Activated CD4-positive, CD25-positive, alpha-beta regulatory T cell (primary cell): ENCODE results near the gene SEC62.
A peak's percentile ranks its signal among the peaks of the same experiment; 100 is the strongest.

Source experiments
- DNase-seq, 4 experiments: peaks; one replicate each; lab custom pipeline; 2025; lab: John Stamatoyannopoulos, UW

SEC62 gene

GRCh38 chr3:169966951-169967915 is 626 bp downstream of the SEC62 start:
- DNase-seq = peak in 3 of 4 experiments; percentile 2 to 70 (median 64)

- DNase-seq = no peak
These were observed 1.7 kb downstream of the SEC62 start for GRCh38 chr3:169968224-169968885.

- DNase-seq = no peak
These were observed 2.8 kb downstream of the SEC62 start for GRCh38 chr3:169969174-169970095.

- no peak for DNase-seq
These were observed 4.2 kb downstream of the SEC62 start for GRCh38 chr3:169970847-169971246.

- DNase-seq = no peak
These were observed 4.9 kb downstream of the SEC62 start for GRCh38 chr3:169971522-169971921.

GRCh38 chr3:169980055-169980454 is 13.4 kb downstream of the SEC62 start:
- DNase-seq = no peak

- no peak for DNase-seq
These were observed 17.7 kb downstream of the SEC62 start for GRCh38 chr3:169984292-169984691.

- no peak for DNase-seq
These were observed 23.8 kb downstream of the SEC62 start for GRCh38 chr3:169990431-169990830.

GRCh38 chr3:169992156-169992555 is 25.5 kb downstream of the SEC62 start:
- DNase-seq = no peak

GRCh38 chr3:169992781-169993180 is 26.2 kb downstream of the SEC62 start:
- DNase-seq = no peak

GRCh38 chr3:169993761-169994160 is 27.2 kb downstream of the SEC62 start:
- no peak for DNase-seq

- no peak for DNase-seq
These were observed 29.5 kb downstream of the SEC62 start for GRCh38 chr3:169996063-169996462.

- DNase-seq = no peak
These were observed 32.1 kb downstream of the SEC62 start for GRCh38 chr3:169998668-169999131.

- no peak for DNase-seq
These were observed 32.8 kb downstream of the SEC62 start for GRCh38 chr3:169999433-169999832.

GRCh38 chr3:170000051-170000450 is 33.4 kb downstream of the SEC62 start:
- no peak for DNase-seq

- no peak for DNase-seq
These were observed 35.6 kb downstream of the SEC62 start for GRCh38 chr3:170002231-170002630.

GRCh38 chr3:170002879-170003278 is 36.3 kb downstream of the SEC62 start:
- DNase-seq = no peak

- no peak for DNase-seq
These were observed 37.3 kb downstream of the SEC62 start for GRCh38 chr3:170003881-170004356.

- DNase-seq = no peak
These were observed 40.5 kb downstream of the SEC62 start for GRCh38 chr3:170007031-170007663.

- DNase-seq = no peak
These were observed 43.9 kb downstream of the SEC62 start for GRCh38 chr3:170010498-170010897.

GRCh38 chr3:170012683-170013400 is 46.2 kb downstream of the SEC62 start:
- no peak for DNase-seq
